Midbrain (tissue), 1 donor: ENCODE measurements around the gene FUS.
A peak's percentile ranks its signal among the peaks of the same experiment; 100 is the strongest.
"Not testable (repeated sequence)": the region's sequence is repeated elsewhere in the genome, so short reads cannot be mapped to it uniquely, and the experiment has no call there.

Experiments used
- DNase-seq: peaks from one replicate; lab custom pipeline; 2025; lab: John Stamatoyannopoulos, UW

The FUS gene

DNA sequence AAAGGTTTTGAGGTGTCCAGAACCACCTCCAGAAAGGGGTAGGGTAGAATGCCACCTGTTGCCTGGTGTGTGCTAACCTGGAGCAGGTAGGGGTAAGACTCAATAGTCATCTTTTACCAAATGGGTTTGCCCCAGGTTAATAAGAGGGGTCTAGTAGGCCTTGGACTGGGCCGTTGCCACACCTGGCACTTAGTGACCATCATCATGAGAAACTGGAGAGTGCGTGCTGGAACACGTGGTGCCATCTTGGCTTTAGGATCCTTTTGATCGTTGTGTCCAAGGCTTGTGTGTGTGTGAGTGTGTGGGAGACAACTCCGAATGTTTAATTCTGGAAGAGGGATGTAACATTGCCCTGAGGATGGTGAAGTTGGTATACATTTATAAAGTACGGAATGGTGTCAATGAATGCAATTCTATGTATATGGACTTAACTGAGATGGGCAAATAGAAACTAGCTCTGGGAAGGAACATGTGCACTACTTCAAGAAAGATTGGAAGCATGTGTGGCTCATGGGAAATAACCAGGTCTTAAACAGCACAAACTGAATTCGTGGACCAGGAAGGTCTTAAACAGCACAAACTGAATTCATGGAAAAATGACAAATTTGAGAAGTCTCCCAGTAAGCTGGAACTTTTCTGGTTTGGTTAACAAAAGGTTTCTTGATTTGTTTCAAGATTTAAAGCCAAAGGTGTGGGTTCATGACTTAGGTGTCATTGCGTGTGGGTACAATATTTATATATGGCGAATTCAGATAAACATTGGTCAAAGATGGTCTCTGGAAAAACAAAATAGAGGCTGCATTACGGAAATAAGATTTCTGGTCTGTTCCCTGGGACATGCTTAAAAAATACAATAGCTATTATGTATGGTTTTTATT, 7.2 kb downstream of the FUS start:
- DNase-seq: no peak

DNA sequence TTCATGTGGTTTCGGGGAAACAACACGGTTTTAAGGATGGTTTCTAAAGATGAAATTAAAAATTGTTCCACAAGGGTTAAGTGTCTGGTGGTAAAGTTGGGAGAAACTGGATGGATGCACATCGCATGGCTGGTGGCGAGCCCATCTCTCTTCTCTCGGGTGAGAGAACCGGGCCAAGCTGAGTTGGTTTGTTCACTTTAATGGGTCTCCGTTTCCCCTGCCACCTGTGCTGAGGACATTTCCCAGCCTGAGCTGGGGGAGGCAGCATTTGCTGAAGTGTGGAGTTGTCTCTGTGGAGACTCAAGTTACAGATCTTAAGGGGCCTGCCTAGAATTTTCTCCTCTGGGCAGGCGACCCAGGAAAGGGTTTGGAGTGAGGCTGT, 7.9 kb downstream of the FUS start:
- DNase-seq: no peak

DNA sequence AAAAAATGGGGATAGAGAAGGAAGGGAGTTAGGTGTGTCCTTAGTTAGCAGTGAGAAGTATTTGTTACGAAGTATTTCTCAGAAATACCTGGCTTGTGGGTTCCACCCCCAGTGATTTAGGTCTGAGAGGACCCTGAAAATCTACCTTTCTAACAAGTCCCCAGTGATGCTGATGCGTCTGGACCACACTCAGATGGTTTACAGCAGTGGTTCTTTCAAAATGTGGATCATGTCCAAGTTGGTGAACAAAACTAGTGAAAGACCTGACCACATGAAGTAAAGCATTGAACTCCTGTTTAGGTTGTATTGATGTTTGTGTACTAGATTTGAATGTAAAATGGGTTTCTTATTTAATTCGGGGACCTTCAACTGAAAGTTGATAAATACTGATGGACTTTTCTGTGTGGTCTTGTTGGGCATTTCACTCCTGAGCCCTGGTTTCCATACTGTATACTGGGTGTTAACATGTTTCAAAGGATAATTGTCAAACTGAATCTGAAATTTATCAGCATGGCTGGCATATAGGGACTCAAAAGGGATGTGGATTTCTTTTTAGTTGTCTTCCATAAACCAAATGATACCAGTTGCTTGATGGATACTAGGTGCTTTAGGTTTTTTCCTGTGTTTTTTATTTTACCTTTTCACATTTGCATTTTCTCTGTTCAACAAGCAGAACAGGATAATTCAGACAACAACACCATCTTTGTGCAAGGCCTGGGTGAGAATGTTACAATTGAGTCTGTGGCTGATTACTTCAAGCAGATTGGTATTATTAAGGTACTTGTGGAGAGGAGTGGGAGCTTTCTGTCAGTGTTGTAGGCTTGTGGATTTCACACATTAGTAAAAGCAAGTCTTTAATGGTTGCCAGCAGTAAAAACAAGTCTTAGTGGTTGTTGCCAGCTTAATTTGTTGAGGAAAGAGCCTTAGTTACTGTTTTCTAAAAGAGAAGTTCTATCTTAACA, 8.8 kb downstream of the FUS start:
- DNase-seq: no peak

DNA sequence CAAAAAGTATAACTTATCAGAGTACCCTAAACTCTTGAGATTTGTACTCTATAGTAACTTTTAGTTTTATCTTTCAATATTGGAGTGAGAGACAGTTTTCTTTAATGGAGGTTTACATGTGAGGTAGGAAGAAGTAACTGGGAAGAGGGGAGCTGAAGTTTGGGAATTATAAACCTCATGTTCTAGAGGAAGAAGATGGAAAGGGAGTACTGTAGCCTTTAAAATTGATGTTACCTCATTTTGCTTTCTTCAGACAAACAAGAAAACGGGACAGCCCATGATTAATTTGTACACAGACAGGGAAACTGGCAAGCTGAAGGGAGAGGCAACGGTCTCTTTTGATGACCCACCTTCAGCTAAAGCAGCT, 9.5 kb downstream of the FUS start:
- no peak for DNase-seq

DNA sequence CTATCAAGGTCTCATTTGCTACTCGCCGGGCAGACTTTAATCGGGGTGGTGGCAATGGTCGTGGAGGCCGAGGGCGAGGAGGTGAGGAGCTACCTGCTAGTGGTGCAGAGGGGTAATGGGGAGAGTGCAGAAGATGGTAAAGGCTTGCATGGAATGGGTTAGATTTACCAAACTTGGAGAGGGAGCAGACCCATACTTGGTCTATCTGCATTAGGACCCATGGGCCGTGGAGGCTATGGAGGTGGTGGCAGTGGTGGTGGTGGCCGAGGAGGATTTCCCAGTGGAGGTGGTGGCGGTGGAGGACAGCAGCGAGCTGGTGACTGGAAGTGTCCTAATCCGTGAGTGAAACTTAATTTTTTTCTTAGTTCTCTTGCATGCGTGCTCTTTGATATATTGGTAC, 10.1 kb downstream of the FUS start:
- DNase-seq: no peak

DNA sequence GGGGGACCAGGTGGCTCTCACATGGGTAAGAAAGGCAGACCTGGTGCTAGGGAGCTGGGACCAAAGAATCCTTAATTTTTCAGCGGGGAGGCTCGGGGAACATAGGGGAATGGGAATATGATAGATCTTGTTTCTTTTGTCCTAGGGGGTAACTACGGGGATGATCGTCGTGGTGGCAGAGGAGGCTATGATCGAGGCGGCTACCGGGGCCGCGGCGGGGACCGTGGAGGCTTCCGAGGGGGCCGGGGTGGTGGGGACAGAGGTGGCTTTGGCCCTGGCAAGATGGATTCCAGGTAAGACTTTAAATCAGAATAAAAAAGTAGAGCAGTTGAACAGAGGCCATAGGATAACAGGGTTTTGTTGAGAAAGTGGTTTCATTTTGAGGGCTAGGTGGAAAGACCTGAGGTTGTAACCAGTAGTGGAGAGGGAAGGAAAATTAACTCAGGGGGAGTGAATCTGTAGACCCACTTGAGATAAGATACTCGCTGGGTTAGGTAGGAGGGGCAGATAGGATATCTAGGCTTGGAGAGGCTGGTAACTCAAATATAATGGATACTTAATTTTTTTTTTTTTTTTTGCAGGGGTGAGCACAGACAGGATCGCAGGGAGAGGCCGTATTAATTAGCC, 11.0 kb downstream of the FUS start:
- DNase-seq: no peak

DNA sequence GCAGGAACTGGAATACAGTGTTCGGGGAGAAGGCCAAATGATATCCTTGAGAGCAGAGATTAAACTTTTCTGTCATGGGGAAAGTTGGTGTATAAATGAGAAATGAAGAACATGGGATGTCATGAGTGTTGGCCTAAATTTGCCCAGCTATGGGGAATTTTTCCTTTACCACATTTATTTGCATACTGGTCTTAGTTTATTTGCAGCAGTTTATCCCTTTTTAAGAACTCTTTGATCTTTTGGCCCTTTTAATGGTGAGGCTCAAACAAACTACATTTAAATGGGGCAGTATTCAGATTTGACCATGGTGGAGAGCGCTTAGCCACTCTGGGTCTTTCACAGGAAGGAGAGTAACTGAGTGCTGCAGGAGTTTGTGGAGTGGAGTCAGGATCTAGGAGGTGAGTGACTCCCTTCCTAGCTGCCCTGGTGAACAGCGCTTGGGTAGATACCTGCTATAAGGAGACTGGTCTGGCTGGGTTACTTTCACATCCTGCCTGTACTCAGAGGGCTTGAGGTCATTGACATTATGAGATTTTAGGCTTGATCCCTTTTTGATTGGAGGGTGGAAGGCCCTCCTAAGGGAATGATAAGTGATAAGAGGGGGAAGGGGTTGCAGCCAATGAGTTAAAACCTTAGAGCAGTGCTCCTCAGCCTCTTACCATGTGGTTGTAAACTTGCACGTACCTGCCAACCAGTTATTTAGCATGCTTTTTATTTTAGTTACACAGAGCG, 11.9 kb downstream of the FUS start:
- no peak for DNase-seq

DNA sequence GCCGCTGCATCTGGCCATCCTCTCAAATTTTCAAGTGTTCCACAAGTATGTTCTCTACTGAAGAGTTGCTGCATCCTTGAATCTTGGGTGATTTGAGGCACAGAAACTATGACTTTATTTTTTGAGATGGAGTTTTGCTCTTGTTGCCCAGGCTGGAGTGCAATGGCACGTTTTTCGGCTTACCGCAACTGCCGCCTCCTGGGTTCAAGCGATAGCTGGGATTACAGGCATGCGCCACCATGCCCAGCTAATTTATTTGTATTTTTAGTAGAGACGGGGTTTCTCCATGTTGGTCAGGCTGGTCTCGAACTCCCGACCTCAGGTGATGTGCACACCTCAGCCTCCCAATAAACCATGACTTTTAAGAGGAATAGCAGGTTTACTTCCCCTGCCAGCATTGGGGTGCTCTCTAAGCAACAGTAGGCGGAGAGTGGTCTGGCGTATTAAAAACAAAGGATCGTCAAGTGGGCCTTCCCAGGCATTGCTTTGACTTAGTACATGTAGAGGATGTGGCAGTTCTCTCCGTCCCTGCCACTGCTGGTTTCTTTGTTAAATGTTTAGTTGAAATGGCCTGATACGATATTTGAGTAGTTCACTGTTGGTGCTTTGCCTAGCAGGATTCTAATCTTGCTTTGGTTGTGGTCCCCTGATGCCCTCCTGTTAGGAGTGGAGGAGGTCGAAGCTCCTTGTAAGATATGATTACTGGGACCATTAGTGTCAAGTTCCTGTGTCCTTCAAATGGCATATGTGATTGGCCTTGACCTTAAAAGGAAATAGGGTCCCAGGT, 13.1 kb downstream of the FUS start:
- DNase-seq: no peak

DNA sequence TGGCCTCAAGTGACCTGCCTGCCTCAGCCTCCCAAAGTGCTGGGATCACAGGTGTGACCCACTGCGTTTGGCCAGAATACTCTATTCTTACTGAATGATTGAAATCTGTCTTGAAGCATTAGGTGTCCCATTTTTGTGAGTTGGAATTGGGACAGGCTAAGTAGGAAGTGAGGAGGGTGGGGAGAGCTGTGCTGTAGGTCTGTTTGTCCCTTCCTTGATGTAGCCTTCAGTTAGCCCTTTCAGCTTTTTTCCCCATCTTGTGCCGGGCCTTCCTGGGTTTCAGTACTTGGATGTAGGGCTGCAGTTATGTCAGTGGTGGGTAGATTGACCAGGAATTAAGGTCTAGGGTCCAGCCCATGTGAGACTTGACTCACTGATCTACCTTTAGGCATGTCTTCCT, 13.9 kb downstream of the FUS start:
- no peak for DNase-seq

DNA sequence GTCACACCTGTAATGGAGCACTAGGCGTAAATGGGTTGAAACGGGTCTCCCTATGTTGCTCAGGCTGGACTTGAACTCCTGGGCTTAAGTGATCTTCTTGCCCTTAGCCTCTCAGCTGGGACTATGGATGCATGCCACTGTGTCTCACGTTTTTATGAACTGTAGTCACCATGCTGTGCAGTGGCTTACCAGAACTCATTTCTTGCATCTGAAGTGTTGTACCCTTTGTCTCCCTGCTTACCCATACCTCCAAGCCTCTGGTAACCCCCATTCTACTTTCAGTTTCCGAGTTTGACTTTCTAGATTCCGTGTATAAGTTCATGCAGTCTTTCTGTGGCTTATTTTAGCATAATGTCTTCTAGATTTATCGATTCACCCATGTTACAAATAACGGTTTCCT, 15.0 kb downstream of the FUS start:
- no peak for DNase-seq

DNA sequence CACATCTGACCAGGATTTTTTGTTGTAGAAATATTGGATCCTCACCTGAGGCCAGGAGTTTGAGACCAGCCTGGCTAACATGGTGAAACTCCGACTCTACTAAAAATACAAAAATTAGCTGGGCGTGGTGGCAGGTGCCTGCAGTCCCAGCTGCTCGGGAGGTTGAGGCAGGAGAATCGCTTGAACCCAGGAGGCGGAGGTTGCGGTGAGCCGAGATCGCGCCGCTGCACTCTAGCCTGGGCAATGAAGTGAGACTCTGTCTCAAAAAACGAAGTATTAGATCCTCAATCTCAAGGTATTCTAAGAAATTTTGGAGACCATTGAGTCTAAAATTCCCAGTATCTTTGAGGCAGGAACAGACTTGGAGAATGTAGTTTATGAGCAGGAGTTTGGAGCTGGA, 15.9 kb downstream of the FUS start:
- not testable (repeated sequence) for DNase-seq

DNA sequence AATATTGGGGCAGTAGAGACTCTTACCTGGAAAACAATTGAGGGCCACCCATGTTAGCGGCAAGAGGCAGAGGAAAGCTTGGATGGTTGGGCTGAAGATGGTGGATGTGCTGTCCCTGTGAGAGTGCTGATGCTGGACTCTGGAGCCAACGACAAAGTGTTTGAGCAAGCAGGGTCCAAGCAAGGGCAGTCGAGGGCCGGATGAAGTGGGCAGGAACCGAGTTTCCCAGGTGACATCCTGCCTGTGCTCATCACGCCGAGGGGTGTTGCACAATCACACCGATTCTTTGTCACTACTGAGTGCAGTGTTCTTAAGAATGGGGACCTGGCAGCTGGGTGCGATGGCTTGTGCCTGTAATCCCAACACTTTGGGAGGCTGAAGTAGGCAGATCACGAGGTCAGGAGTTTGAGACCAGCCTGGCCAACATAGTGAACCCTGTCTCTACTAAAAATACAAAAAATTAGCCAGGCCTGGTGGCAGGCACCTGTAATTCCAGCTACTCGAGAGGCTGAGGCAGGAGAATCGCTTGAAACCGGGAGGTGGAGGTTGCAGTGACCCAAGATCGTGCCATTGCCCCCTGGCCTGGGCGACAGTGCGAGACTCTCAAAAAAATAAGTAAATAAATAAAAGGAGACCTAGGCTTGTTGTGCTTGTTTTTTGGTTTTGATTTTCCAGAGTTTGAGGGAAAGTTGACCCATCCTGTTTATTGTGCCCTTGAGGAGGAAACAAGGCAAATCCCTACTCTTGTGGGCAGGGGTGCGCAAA, 16.6 kb downstream of the FUS start:
- no peak for DNase-seq

DNA sequence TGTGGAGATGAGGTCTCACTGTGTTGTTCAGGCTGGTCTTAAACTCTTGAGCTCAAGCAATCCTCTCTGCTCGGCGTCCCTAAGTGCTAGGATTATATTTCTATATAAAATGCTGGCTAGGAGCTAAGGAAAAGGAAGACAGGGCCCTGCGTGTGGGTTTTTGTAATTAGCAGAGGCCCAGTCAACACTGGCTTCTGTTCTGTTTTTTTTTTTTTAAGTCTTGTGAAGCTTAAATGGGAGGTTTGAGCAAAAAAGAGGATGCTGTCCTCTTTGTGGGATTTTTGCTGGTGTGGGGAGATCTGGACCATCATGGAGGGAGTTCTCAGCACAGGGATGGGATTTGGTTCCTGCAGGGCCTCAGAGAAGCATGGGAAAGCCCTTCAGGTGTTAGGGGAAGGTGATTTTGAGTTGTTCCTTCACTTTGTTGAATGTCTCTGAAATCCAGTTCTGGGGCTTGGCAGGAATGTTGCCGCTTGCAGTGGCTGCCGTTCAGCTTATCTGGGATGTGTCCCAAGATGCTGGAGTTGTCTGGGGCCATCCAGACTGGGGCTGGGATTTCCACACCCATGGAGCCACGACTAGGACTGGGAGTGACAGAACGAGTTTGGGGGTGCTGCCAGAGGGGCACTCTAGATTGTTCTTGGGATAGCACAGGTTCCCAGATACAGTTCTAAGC, 18.4 kb downstream of the FUS start:
- DNase-seq: no peak

DNA sequence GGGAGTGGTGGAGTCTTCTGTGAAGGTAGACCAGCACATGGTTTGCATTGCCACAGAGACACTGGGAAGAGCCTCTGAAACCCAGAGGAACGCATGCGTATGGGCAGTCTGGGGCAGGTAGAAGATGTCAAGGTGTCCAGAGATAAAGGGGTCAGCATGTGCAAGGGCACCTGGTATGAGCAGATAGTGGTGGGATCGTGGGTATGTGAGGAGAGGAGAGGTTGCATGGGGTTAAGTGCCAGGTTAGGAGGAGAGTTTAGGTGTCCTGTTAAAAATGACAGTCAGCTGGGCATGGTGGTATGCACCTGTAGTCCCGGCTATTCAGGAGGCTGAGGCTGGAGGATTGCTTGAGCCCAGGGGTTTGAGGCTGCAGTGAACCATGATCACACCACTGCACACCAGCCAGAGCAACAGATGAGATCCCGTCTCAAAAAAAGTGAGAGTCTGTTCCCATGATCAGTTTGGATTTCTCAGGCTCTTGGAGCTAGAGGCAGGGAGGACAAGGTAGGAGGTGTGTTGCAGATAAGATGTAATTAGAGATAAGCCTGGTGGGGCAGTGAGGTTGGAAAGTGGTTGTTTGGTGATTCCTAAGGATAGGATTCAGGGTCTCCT, 19.6 kb downstream of the FUS start:
- no peak for DNase-seq

DNA sequence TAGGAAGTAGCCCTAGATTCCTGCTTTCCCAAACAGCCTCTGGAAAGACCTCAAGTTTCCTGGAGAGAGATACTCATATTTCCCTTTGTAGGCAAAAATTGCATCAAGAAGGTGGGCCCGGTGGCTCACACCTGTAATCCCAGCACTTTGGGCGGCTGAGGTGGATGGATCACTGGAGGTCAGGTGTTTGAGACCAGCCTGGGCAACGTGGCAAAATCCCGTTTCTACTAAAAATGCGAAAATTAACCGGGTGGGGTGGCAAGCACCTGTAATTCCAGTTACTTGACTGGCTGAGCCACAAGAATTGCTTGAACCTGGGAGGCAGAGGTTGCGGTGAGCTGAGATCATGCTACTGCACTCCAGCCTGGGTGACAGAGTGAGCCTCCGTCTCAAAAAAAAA, 20.2 kb downstream of the FUS start:
- not testable (repeated sequence) for DNase-seq

DNA sequence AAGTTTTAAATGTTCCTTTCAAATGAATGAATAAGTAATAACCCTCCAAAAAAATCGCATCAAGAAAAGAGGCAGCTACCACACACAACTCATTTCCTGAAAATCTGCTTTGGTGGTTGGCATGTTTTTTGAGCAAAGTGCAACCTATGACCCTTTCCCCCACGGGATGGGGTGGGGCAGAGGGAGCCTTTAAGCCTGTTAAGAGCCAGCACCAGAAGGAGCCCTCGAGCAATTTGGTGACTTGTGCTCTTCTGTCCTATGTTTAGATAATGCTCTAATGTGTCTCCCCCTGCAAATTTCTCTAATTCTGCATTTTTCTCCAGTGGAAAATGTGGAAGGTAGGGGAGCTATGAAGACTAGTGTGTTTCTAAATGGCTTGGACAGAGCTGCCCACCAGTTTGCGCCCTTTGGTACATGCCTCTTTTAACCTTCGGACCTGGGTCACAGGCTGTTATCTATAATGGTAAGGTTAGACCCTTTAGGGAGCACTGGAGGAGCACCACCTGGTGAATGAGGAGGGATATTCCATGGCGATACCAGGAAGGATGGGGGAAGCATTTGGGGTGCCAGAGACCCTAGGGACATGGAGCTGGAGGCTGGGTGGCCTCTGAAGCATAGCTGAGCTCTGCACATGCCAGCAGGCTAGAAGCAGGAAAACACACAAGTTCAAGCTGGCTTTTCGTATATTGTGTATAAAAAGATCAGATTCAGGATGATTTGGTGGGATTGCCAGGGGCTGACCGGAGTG, 21.1 kb downstream of the FUS start:
- DNase-seq: no peak

DNA sequence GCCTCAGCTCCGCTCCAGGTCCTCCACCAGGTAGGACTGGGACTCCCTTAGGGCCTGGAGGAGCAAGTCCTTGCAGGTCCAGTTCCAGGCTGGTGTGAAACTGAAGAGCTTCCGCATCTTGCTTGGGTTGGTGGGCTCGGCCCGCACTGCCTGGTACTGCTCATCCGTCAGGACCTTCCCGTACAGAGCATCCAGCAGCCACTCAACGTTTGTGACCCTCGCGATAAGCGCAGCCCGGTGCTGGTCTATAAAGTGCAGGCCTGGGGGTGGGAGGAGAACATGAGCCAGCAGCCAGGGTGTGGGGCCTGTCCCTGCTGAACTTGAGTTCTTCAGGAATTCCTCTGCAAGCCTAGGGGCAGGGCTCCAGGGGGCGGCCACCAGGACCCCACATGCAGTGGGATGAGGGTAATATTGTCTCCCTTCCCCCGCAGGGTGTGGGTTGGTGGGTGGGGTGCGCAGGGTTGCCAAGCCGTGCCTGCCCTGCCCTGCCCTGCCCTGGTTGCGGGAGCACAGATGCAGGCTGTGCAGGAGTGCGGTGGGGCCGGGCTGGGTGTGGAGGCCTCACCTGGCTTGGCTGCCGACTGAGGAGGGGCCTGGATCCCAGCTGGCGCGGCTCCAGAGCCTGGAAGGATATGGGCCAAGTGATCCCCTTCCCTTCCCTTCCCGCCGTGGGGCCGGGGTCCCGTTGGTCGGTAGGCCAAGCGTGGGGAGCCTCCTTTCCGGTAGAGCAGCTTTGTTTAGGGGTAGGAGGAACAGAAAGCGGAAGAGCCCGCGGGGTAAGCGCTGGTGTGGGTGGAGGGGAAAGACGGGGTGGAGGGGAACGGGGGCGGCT, 21.9 kb downstream of the FUS start:
- peak; percentile 4 for DNase-seq
